ENCODE data around the gene BCAM. TPM values are rescaled to one million over a fixed set of nuclear protein-coding genes. Genes with fewer than 3 reads are reported as not detected.
"Not testable (repeated sequence)": the region's sequence is repeated elsewhere in the genome, so short reads cannot be mapped to it uniquely, and the experiment has no call there.

The BCAM gene
- total and polyA plus RNA-seq, 4 donors = 10.5 to 87.4 (median 19.1) TPM

GRCh38 chr19:44857837-44858236 lies 48.9 kb downstream of the BCAM start:
- WGBS = 49% methylated on average over 4 of the region's 4 CpGs
- peak overlapping the region; percentile 43 to 50 for H3K27ac ChIP-seq (ENCODE audit: low read depth in 1 of 2, low read length in 2 of 2)
- H3K9me3 ChIP-seq (ENCODE audit: control insufficient read depth in 4 of 4, low read length in 3 of 4) = no peaks in the 10 kb centered on the region
- peaks cover 0 to 2% (median 0%) of the 10 kb centered on the region in 4 donors for H3K36me3 ChIP-seq (ENCODE audit: control insufficient read depth in 4 of 4, insufficient read depth in 3 of 4, low read depth in 1 of 4, low read length in 3 of 4)
- H3K9ac ChIP-seq (ENCODE audit: low read depth in 1 of 2, low read length in 2 of 2) = peak overlapping the region in 1 of 2 donors; percentile 49
- TF ChIP-seq ATF3 (IDR thresholded peaks at IDR 0.05) = no peak
- peak; percentile 21 for TF ChIP-seq FOXA2 (IDR thresholded peaks at IDR 0.05)
- TF ChIP-seq YY1 (IDR thresholded peaks at IDR 0.05) = peak; percentile 46
- no peak for TF ChIP-seq ZBTB33 (IDR thresholded peaks at IDR 0.05)
- no peak for TF ChIP-seq EGR1 (IDR thresholded peaks at IDR 0.05; ENCODE audit: low read depth in 2 of 2)
- TF ChIP-seq HNF4A (conservative IDR thresholded peaks at IDR 0.05) = peak in 1 of 2 donors; percentile 55
- TF ChIP-seq RXRA (IDR thresholded peaks at IDR 0.05) = peak in 1 of 2 donors; percentile 66
- no peak for TF ChIP-seq CTCF (IDR thresholded peaks at IDR 0.05; ENCODE audit: low read depth, low read length, missing input control)
- no peak for TF ChIP-seq RAD21 (IDR thresholded peaks at IDR 0.05)
- TF ChIP-seq TAF1 (conservative IDR thresholded peaks at IDR 0.05) = no peak
- peak; percentile 56 for TF ChIP-seq SP1 (IDR thresholded peaks at IDR 0.05)
- TF ChIP-seq JUND (IDR thresholded peaks at IDR 0.05) = no peak
- no peak for DNase-seq (ENCODE audit: low spot score)
- H3K4me1 ChIP-seq (ENCODE audit: control insufficient read depth in 4 of 4, insufficient read depth in 4 of 4, low read length in 3 of 4) = peaks cover 14 to 59% (median 49%) of the 10 kb centered on the region in 4 donors
- no peak overlapping the region for H3K4me3 ChIP-seq (ENCODE audit: low read depth in 1 of 3, low read length in 3 of 3)
- H3K27me3 ChIP-seq (ENCODE audit: control insufficient read depth in 4 of 4, insufficient read depth in 4 of 4, low read length in 3 of 4) = no peaks in the 10 kb centered on the region

- not testable (repeated sequence) for H3K9ac ChIP-seq (ENCODE audit: low read depth in 1 of 2, low read length in 2 of 2); H3K9me3 ChIP-seq (ENCODE audit: control insufficient read depth in 4 of 4, low read length in 3 of 4); H3K36me3 ChIP-seq (ENCODE audit: control insufficient read depth in 4 of 4, insufficient read depth in 3 of 4, low read depth in 1 of 4, low read length in 3 of 4); H3K27me3 ChIP-seq (ENCODE audit: control insufficient read depth in 4 of 4, insufficient read depth in 4 of 4, low read length in 3 of 4); DNase-seq (ENCODE audit: low spot score); H3K4me3 ChIP-seq (ENCODE audit: low read depth in 1 of 3, low read length in 3 of 3); H3K27ac ChIP-seq (ENCODE audit: low read depth in 1 of 2, low read length in 2 of 2)
- H3K4me1 ChIP-seq (ENCODE audit: control insufficient read depth in 4 of 4, insufficient read depth in 4 of 4, low read length in 3 of 4) = peaks cover 8 to 46% (median 39%) of the 10 kb centered on the region in 4 donors
- WGBS = 65% methylated on average over 3 of the region's 3 CpGs
Measured at GRCh38 chr19:44861576-44861975, 52.7 kb downstream of the BCAM start.

GRCh38 chr19:44863990-44864389 lies 55.1 kb downstream of the BCAM start:
- Histone ChIP-seq H3K9ac (ENCODE audit: low read depth in 1 of 2, low read length in 2 of 2) (no peak overlapping the region), H3K9me3 (ENCODE audit: control insufficient read depth in 4 of 4, low read length in 3 of 4) (no peaks in the 10 kb centered on the region), H3K4me3 (ENCODE audit: low read depth in 1 of 3, low read length in 3 of 3) (no peak overlapping the region), H3K27ac (ENCODE audit: low read depth in 1 of 2, low read length in 2 of 2) (no peak overlapping the region), H3K36me3 (ENCODE audit: control insufficient read depth in 4 of 4, insufficient read depth in 3 of 4, low read depth in 1 of 4, low read length in 3 of 4) (peaks cover 5 to 13% (median 10%) of the 10 kb centered on the region in 4 donors), H3K4me1 (ENCODE audit: control insufficient read depth in 4 of 4, insufficient read depth in 4 of 4, low read length in 3 of 4) (peaks cover 0 to 24% (median 18%) of the 10 kb centered on the region in 4 donors), H3K27me3 (ENCODE audit: control insufficient read depth in 4 of 4, insufficient read depth in 4 of 4, low read length in 3 of 4) (no peaks in the 10 kb centered on the region)
- WGBS = 79% methylated on average over 2 of the region's 2 CpGs
- no peak for DNase-seq (ENCODE audit: low spot score)
- TF ChIP-seq JUND (IDR thresholded peaks at IDR 0.05) (no peak), RAD21 (IDR thresholded peaks at IDR 0.05) (no peak), TAF1 (conservative IDR thresholded peaks at IDR 0.05) (no peak), YY1 (IDR thresholded peaks at IDR 0.05) (no peak), MAX (IDR thresholded peaks at IDR 0.05) (no peak), EGR1 (IDR thresholded peaks at IDR 0.05; ENCODE audit: low read depth in 2 of 2) (no peak), FOXA1 (IDR thresholded peaks at IDR 0.05) (no peak), SP1 (IDR thresholded peaks at IDR 0.05) (no peak), ZBTB33 (IDR thresholded peaks at IDR 0.05) (no peak), HNF4A (conservative IDR thresholded peaks at IDR 0.05) (no peak), RXRA (IDR thresholded peaks at IDR 0.05) (no peak), HNF4G (IDR thresholded peaks at IDR 0.05) (no peak)
